ENCODE measurements around the gene RPUSD2. TPM values are rescaled to one million over a fixed set of nuclear protein-coding genes. Genes with fewer than 3 reads are reported as not detected.

The RPUSD2 gene
- total RNA-seq (2014; rRNA removed; shearing (Covaris generic); ENCODE audit: low replicate concordance) = 11.9 and 12.6 TPM in 2 replicates

DNA sequence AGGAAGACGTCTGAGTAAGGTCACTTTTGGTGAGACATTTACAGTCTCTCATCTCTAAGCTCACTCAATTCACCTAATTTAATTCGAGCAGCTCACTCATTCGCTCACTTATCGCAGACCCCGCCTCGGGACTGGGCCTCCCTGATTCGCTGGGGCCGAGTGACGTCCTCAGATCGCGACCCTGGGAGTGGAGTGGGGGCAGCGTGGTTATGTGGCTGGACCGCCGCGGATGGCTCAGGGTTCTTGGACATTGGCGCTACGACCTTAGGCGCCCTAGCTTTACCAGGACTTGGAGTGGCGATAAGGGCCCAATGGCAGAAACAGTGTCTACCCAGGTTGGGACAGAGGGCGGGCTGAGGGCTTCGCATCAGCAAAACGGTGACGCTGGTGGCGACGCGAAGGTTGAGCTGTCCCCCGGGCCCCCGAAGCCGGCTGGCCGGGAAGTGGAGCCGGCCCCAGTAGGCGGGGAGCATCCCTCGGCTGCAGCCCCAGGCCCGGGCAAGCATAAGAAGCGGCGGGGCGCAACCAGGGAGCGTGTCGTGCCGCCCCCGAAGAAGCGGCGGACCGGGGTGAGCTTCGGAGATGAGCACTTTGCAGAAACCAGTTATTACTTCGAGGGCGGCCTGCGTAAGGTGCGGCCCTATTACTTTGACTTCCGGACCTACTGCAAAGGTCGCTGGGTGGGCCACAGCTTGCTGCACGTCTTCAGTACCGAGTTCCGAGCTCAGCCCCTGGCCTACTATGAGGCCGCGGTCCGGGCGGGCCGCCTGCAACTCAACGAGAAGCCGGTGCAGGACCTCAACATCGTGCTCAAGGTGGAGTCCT lies at the start of gene RPUSD2:
TSS of gene RPUSD2 (plus strand) at position 171 of the 825 bp plus-strand sequence. CDS start at position 210, 39 bp downstream.
- Histone ChIP-seq H3K36me3 (peaks cover 14% of the 10 kb centered on the region), H3K9me3 (no peaks in the 10 kb centered on the region), H3K27me3 (no peaks in the 10 kb centered on the region), H3K4me3 (peak within 1 kb of the TSS; percentile 71)
- DNase-seq = peak; percentile 94

DNA sequence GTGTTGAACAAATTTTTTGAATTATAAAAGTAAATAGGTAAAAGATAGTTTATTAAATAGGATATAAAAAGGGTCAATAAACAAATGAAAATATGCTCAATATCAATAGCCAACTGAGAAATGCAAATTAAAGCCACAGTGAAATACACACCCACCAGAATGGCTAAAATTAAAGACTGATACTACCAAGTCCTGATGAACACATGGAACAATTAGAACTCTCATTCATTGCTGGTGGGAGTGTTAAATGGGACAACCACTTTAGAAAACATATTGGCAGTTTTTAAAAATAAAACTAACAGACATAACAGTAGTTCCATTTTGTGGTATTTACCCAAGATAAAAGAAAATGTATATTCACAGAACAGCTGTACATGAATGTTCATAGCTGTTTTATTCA lies 45.5 kb upstream of the RPUSD2 start:
- H3K36me3 ChIP-seq = no peaks in the 10 kb centered on the region
- peaks cover 2% of the 10 kb centered on the region; the same call in 1 of the 2 replicates for H3K27me3 ChIP-seq
- DNase-seq = no peak
- no peaks in the 10 kb centered on the region for H3K9me3 ChIP-seq
- H3K4me3 ChIP-seq = no peak overlapping the region

- Histone ChIP-seq H3K4me3 (no peak overlapping the region), H3K36me3 (no peaks in the 10 kb centered on the region), H3K9me3 (no peaks in the 10 kb centered on the region), H3K27me3 (peaks cover 2% of the 10 kb centered on the region; the same call in 1 of the 2 replicates)
- no peak for DNase-seq
Observed at GRCh38 chr15:40525855-40526254, 43.2 kb upstream of the RPUSD2 start.

- no peak overlapping the region for H3K4me3 ChIP-seq
- no peaks in the 10 kb centered on the region for H3K36me3 ChIP-seq
- no peak for DNase-seq
- no peaks in the 10 kb centered on the region for H3K9me3 ChIP-seq
- H3K27me3 ChIP-seq = no peaks in the 10 kb centered on the region
Observed at GRCh38 chr15:40528801-40529200, 40.3 kb upstream of the RPUSD2 start.

DNA sequence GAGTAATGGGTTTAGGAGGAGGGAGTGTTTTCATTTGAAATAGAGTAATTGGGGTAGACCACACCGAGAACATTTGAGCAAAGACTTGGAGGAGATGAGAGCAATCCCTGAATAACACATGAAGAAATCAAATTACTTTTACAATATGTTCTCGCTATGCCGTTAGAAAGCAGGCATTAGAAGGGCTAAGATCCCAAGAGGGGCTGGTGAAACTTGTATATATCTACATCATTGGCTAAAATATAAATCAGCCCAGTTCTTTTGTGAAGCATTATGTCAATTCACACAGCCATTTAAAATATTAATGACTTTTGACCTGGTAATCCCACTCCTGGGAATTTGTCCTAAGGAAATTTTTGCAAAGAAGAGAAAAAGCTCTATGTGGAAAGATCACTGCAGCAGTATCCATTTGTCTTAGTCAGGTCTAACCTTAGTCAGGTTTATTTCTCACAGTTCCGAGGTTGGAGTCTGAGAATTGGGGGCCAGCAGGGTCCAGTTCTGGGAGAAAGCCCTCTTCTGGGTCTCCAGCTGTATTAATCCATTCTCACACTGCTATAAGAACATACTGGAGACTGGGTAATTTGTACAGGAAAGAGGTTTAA lies 35.2 kb upstream of the RPUSD2 start:
- Histone ChIP-seq H3K4me3 (no peak overlapping the region), H3K27me3 (no peaks in the 10 kb centered on the region), H3K36me3 (no peaks in the 10 kb centered on the region), H3K9me3 (no peaks in the 10 kb centered on the region)
- DNase-seq = no peak

DNA sequence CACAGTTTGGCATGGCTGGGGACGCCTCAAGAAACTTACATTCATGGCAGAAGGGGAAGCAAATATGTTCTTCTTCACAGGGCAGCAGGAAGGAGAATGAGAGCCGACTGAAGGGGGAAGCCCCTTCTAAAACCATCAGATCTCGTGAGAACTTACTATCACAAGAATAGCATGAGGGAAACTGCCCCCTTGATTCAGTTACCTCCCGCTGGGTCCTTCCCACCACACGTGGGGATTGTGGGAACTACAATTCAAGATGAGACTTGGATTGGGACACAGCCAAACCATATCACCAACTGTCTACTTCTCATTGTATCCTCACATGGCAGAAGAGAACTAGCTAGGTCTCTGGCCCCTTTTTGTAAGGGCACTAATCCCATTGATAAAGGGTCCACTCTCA lies 34.7 kb upstream of the RPUSD2 start:
- no peaks in the 10 kb centered on the region for H3K27me3 ChIP-seq
- no peak for DNase-seq
- no peak overlapping the region for H3K4me3 ChIP-seq
- H3K9me3 ChIP-seq = no peaks in the 10 kb centered on the region
- no peaks in the 10 kb centered on the region for H3K36me3 ChIP-seq

- DNase-seq = peak; percentile 55
Observed at GRCh38 chr15:40536501-40536900, 32.6 kb upstream of the RPUSD2 start.

DNA sequence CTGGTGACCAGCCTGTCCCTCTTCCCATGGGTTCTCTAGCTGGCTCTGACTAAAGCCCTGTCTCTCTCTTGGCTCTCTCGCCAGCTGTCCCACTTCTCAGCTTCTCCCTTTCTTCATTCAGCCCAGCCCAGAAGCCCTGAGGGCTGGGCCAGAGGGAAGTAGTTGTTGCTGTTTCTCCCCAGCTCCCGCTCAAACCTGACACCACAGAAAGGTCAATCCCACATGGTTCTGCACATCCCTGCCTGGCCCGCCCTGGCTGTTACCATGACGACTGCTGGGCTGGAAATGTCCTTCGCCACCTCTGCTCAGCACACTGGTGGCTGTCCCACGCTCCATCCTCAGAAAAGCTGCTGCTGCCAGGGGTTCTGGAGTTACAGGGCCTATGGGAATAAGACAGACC lies 30.1 kb upstream of the RPUSD2 start:
- Histone ChIP-seq H3K9me3 (no peaks in the 10 kb centered on the region), H3K4me3 (no peak overlapping the region), H3K36me3 (no peaks in the 10 kb centered on the region), H3K27me3 (no peaks in the 10 kb centered on the region)
- no peak for DNase-seq

More at GRCh38 chr15:40536501-40536900, 32.6 kb upstream of the RPUSD2 start:
- Histone ChIP-seq H3K9me3 (no peaks in the 10 kb centered on the region), H3K36me3 (no peaks in the 10 kb centered on the region), H3K27me3 (no peaks in the 10 kb centered on the region), H3K4me3 (no peak overlapping the region)

DNA sequence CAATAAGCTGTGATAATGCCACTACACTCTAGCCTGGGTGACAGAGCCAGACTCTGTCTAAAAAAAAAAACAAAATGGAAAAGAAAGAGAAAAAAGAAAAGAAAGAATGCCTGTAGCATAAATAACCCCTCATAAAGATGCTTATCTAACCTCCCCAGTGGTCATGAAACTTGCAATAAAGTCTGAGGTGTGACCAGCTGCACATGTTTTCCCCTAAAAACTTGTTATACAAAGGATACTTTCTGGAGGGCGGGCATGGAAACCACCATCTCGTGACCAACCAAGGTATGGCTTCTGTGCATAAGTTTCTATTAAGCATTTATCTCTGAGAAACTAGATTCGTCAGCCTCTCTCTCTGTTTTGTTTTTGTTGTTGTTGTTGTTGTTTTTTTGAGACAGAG lies 26.0 kb upstream of the RPUSD2 start:
- no peaks in the 10 kb centered on the region for H3K9me3 ChIP-seq
- no peak for DNase-seq
- H3K27me3 ChIP-seq = no peaks in the 10 kb centered on the region
- H3K36me3 ChIP-seq = no peaks in the 10 kb centered on the region
- H3K4me3 ChIP-seq = no peak overlapping the region

DNA sequence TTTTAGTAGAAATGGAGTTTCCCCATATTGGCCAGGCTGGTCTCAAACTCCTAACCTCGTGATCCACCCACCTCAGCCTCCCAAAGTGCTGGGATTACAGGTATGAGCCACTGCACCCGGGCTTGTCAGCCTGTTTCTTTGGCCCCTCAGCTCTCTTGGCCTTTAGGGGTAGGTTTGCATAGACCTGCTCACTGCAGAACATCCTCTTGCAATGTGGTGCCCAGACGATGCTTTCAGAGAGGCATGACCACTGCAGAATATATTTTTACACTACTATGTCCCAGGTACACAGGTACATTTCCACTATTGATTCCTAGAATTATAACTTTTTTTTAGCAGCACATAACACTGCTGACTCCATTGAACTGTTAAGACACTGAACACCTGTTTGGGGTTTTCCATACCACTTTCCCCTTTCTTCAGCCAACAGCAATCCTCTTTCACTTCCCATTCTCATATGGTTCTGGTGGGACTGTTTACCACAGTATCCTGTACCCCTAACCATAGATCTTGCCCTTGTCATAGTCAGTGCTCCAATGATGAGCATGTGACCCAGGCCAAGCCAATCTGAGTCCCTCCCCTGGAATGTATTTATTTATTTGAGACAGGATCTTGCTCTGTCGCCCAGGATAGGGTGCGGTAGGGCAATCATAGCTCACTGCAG lies 25.3 kb upstream of the RPUSD2 start:
- Histone ChIP-seq H3K4me3 (no peak overlapping the region), H3K27me3 (no peaks in the 10 kb centered on the region), H3K9me3 (no peaks in the 10 kb centered on the region), H3K36me3 (no peaks in the 10 kb centered on the region)
- DNase-seq = no peak

- Histone ChIP-seq H3K9me3 (no peaks in the 10 kb centered on the region), H3K36me3 (no peaks in the 10 kb centered on the region), H3K27me3 (no peaks in the 10 kb centered on the region), H3K4me3 (no peak overlapping the region)
- no peak for DNase-seq
Observed at GRCh38 chr15:40545457-40545856, 23.6 kb upstream of the RPUSD2 start.

GRCh38 chr15:40548610-40549009 lies 20.5 kb upstream of the RPUSD2 start:
- no peaks in the 10 kb centered on the region for H3K9me3 ChIP-seq
- DNase-seq = no peak
- no peak overlapping the region for H3K4me3 ChIP-seq
- H3K27me3 ChIP-seq = no peaks in the 10 kb centered on the region
- H3K36me3 ChIP-seq = no peaks in the 10 kb centered on the region

GRCh38 chr15:40549894-40550293 lies 19.2 kb upstream of the RPUSD2 start:
- no peak for DNase-seq
- Histone ChIP-seq H3K36me3 (no peaks in the 10 kb centered on the region), H3K9me3 (no peaks in the 10 kb centered on the region), H3K4me3 (no peak overlapping the region), H3K27me3 (no peaks in the 10 kb centered on the region)

DNA sequence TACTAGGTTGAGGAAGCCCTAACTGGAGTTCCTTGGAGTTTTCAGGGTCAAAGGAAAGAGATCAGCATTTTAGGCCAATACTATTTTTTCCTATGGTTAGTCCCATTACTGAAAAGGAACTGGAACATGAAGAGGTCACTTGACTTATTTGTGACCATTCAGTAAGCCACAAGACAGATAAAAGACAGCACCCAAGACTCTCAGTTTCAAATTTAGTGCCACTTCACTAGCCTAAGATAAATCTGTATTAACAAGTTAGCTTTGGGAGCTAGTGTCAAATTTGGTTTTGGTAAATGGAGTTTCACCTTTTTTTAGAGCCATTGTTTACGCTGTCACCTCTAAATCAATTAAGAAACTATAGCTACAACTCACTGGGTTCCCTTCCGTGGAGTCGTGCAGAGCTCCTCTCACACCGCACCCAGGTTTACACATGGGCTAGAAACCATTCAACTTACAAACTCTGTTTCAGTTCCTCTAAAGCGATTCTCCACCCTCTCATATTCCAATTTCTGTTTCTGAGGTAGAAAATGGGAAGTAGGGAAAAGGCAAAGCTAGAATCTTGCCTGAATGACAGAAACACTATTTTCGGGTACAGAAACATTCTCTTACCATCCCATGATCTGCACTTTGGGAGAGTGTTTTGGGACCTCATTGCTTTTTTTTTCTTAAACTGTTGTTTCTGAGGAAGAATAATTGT lies 18.6 kb upstream of the RPUSD2 start:
- Histone ChIP-seq H3K36me3 (no peaks in the 10 kb centered on the region), H3K4me3 (no peak overlapping the region)

GRCh38 chr15:40554161-40554525 lies 15.0 kb upstream of the RPUSD2 start:
- H3K27me3 ChIP-seq = no peaks in the 10 kb centered on the region
- H3K36me3 ChIP-seq = no peaks in the 10 kb centered on the region
- no peak overlapping the region for H3K4me3 ChIP-seq
- no peak for DNase-seq
- H3K9me3 ChIP-seq = no peaks in the 10 kb centered on the region

More for the DNA sequence above, 18.6 kb upstream of the RPUSD2 start:
- no peak for DNase-seq
- no peaks in the 10 kb centered on the region for H3K27me3 ChIP-seq
- H3K9me3 ChIP-seq = no peaks in the 10 kb centered on the region

DNA sequence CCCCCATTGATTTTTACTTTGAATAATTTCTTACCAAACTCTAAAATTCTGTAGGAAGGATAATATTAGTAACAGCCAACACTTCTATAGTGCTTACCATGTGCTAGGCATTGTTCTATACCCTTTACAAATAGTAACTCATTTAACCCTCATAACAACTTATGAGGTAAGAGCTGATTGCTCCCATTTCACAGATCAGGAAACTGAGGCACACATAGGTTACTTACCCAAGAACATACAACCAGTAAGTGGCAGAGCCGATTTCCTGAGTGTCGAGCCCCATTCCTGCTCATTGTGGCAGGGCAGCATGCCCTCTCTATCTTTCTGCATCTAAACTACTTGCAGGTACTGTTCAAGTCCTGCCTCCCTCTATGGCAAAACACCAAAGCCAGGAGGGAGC lies 13.2 kb upstream of the RPUSD2 start:
- DNase-seq = no peak
- H3K36me3 ChIP-seq = no peaks in the 10 kb centered on the region
- no peak overlapping the region for H3K4me3 ChIP-seq
- H3K27me3 ChIP-seq = no peaks in the 10 kb centered on the region
- no peaks in the 10 kb centered on the region for H3K9me3 ChIP-seq

All from MG63 (cell line).